Measurements from ENCODE around the gene BICD1.

DNA sequence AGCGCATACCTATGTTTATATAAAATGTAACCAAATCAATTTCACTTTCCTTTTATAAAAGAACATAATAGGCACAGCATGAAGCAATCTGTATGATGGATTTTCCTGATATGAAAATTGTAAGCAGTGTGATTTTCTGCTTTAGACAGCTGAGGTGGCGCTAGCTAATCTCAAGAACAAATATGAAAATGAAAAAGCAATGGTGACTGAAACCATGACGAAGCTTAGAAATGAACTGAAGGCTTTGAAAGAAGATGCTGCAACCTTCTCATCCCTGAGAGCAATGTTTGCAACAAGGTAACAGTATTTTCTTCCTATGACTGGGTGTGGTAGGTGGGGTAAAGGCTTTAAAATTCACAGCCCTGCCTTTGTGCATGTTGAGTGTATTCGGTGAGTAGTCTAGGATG lies 227.7 kb downstream of the BICD1 start:
- TF ChIP-seq, protein P1, sequence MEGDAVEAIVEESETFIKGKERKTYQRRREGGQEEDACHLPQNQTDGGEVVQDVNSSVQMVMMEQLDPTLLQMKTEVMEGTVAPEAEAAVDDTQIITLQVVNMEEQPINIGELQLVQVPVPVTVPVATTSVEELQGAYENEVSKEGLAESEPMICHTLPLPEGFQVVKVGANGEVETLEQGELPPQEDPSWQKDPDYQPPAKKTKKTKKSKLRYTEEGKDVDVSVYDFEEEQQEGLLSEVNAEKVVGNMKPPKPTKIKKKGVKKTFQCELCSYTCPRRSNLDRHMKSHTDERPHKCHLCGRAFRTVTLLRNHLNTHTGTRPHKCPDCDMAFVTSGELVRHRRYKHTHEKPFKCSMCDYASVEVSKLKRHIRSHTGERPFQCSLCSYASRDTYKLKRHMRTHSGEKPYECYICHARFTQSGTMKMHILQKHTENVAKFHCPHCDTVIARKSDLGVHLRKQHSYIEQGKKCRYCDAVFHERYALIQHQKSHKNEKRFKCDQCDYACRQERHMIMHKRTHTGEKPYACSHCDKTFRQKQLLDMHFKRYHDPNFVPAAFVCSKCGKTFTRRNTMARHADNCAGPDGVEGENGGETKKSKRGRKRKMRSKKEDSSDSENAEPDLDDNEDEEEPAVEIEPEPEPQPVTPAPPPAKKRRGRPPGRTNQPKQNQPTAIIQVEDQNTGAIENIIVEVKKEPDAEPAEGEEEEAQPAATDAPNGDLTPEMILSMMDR (conservative IDR thresholded peaks at IDR 0.05 in 1 of 2, IDR thresholded peaks at IDR 0.05 in 1 of 2; ENCODE audit: low read depth in 1 of 2, low read length in 2 of 2) = no peak
- no peak for TF ChIP-seq EZH2 (IDR thresholded peaks at IDR 0.05; ENCODE audit: low read length, missing control alignments)
